Immature natural killer cell (primary cell): Measurements from ENCODE around the gene CPSF6. TPM values are rescaled to one million over a fixed set of nuclear protein-coding genes. Genes with fewer than 3 reads are reported as not detected.
"Not testable (repeated sequence)": the region's sequence is repeated elsewhere in the genome, so short reads cannot be mapped to it uniquely, and the experiment has no call there.

ENCODE experiments used
- DNase-seq, 3 donors: peaks; one replicate each; pipeline ENCODE4 v3.0.0; 2022; ENCODE audit warnings: mixed read lengths in 1 of 3
- H3K27ac Mint-ChIP-seq, 6 donors: one replicate each; pipeline ENCODE4 v1.8.0; 2020; ENCODE audit warnings: mixed read lengths in 6 of 6, mild to moderate bottlenecking in 5 of 6, inconsistent platforms in 4 of 6, moderate library complexity in 3 of 6
- H3K27me3 Mint-ChIP-seq, 3 donors: one replicate each; pipeline ENCODE4 v1.8.0; 2020 to 2021; ENCODE audit warnings: low read depth in 3 of 3, mild to moderate bottlenecking in 3 of 3, mixed read lengths in 3 of 3, moderate library complexity in 3 of 3, inconsistent platforms in 1 of 3
- H3K36me3 Mint-ChIP-seq, 3 donors: one replicate each; pipeline ENCODE4 v1.8.0; 2020; ENCODE audit warnings: mixed read lengths in 3 of 3, inconsistent platforms in 2 of 3, mild to moderate bottlenecking in 2 of 3
- H3K4me1 Mint-ChIP-seq, 2 donors: one replicate each; pipeline ENCODE4 v1.8.0; 2020; ENCODE audit warnings: inconsistent platforms in 2 of 2, mild to moderate bottlenecking in 2 of 2, mixed read lengths in 2 of 2, moderate library complexity in 1 of 2
- H3K4me3 Mint-ChIP-seq, 5 donors: one replicate each; pipeline ENCODE4 v1.8.0; 2020; ENCODE audit warnings: mild to moderate bottlenecking in 5 of 5, mixed read lengths in 5 of 5, inconsistent platforms in 3 of 5, moderate library complexity in 3 of 5
- H3K9me3 Mint-ChIP-seq, 6 donors: one replicate each; pipeline ENCODE4 v1.8.0; 2020; ENCODE audit warnings: mild to moderate bottlenecking in 6 of 6, mixed read lengths in 6 of 6, inconsistent platforms in 4 of 6, moderate library complexity in 3 of 6
- polyA plus RNA-seq, 3 donors: library from polyadenylated mRNA; unstranded; fragments of 300-500 nt; fragmentation: Illumina TruSeq; gene quantifications; one replicate each; pipeline ENCODE4 v1.2.3, GENCODE V29; 2021

The CPSF6 gene
- polyA plus RNA-seq, 3 donors from 2014 or later, result 35.3 to 69.6 (median 49.8) TPM

DNA sequence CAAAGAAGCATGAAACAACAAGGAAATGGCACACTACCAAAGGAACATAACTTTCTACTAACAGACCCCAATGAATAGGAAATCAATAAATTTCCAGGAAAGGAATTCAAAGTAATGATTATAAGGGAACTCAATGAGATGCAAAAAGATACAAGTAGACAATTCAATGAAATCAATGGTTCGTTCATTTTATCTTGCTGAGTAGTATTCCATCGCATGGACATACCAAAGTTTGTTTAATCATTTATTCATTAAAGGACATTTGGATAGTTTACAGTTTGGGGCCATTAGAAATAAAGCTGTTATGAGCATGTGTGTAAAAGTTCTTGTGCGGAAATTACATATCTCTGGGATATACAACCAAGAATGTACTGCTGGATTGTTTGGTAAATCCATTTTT, 73.8 kb downstream of the CPSF6 start:
- H3K4me3 Mint-ChIP-seq, result no peak overlapping the region
- H3K9me3 Mint-ChIP-seq, result no peaks in the 10 kb centered on the region
- DNase-seq, result no peak
- H3K27ac Mint-ChIP-seq, result no peak overlapping the region
- H3K4me1 Mint-ChIP-seq, result no peaks in the 10 kb centered on the region
- no peaks in the 10 kb centered on the region for H3K36me3 Mint-ChIP-seq
- H3K27me3 Mint-ChIP-seq, result peaks cover 0 to 6% (median 3%) of the 10 kb centered on the region in 3 donors

DNA sequence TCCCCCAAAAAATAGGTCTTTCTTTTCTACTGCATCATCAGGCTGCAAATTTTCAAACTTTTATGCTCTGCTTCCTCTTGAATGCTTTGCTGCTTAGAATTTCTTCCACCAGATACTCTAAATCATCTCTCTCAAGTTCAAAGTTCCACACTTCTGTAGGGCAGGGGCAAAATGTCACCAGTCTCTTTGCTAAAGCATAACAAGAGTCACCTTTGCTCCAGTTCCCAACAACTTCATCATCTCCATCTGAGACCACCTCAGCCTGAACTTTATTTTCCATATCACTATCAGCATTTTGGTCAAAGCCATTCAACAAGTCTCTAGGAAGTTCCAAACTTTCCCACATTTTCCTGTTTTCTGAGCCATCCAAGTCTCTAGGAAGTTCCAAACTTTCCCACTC, 77.4 kb downstream of the CPSF6 start:
- H3K36me3 Mint-ChIP-seq, DNase-seq, H3K4me1 Mint-ChIP-seq, H3K9me3 Mint-ChIP-seq, H3K27ac Mint-ChIP-seq, H3K4me3 Mint-ChIP-seq, H3K27me3 Mint-ChIP-seq: not testable (repeated sequence)

DNA sequence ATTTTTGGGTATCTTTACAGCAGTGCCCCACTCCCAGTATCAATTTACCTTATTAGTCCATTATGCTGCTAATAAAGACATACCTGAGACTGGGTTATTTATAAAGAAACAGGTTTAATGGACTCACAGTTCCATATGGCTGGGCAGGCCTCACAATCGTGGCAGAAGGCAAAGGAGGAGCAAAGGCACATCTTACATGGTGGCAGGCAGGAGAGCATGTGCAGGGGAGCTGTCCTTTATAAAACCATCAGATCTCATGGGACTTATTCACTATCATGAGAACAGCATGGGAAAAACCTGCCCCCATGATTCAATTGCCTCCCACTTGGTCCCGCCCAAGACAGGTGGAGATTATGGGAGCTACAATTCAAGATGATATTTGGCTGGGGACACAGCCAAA, 77.9 kb downstream of the CPSF6 start:
- H3K9me3 Mint-ChIP-seq, H3K36me3 Mint-ChIP-seq, H3K27ac Mint-ChIP-seq, DNase-seq, H3K4me3 Mint-ChIP-seq, H3K4me1 Mint-ChIP-seq: not testable (repeated sequence)
- peaks cover 0 to 11% (median 7%) of the 10 kb centered on the region in 3 donors for H3K27me3 Mint-ChIP-seq

DNA sequence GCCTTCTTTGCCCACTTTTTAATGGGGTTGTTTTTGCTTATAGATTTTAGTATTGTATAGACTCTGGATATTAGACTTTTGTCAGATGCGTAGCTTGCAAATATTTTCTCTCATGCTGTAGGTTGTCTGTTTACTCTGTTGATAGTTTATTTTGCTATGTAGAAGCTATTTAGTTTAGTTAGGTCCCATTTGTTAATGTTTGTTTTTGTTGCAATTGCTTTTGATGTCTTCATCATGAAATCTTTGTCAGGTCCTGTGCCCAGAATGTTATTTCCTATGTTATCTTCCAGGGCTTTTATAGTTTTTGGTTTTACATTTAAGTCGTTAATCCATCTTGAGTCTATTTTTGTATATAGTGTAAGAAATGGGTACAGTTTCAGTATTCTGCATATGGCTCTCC, 78.9 kb downstream of the CPSF6 start:
- H3K4me3 Mint-ChIP-seq, result no peak overlapping the region
- peaks cover 0 to 18% (median 7%) of the 10 kb centered on the region in 3 donors for H3K27me3 Mint-ChIP-seq
- no peak for DNase-seq
- H3K36me3 Mint-ChIP-seq, result peaks cover 0 to 4% (median 0%) of the 10 kb centered on the region in 3 donors
- H3K9me3 Mint-ChIP-seq, result no peaks in the 10 kb centered on the region
- no peaks in the 10 kb centered on the region for H3K4me1 Mint-ChIP-seq
- no peak overlapping the region for H3K27ac Mint-ChIP-seq

DNA sequence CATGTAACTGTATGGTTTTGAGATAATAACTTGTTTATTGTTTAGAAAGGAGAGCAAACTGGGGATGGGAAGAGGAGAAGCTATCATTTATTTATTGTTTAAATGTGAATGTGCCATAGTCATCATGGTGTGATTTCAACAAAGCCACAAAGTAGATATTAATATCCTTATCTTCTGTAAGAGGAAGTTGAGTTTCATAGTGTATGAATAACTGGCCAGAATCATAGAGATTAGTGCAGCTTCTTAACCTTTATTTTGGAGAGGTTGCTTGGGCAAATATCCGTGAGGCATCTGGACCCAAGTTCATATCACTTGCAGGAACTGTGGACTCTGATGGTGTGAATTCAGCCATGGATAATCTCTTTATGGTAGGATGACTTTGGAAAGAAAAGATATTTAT, 82.0 kb downstream of the CPSF6 start:
- DNase-seq, result no peak
- H3K27me3 Mint-ChIP-seq, result peaks cover 2 to 21% (median 7%) of the 10 kb centered on the region in 3 donors
- H3K36me3 Mint-ChIP-seq, result peaks cover 0 to 4% (median 0%) of the 10 kb centered on the region in 3 donors
- no peak overlapping the region for H3K27ac Mint-ChIP-seq
- H3K9me3 Mint-ChIP-seq, result no peaks in the 10 kb centered on the region
- H3K4me1 Mint-ChIP-seq, result no peaks in the 10 kb centered on the region
- no peak overlapping the region for H3K4me3 Mint-ChIP-seq

Other genes starting within 250 kb of the CPSF6 start
- gene LYZ, start 108.8 kb downstream of the CPSF6 start, polyA plus RNA-seq, result 100 to 1,000 TPM in 2 of 3 donors, 10 to 100 TPM in 1; 17.8 to 413 (median 351) TPM
- 10 to 100 TPM; 26.6 to 41.8 (median 31.9) TPM for gene YEATS4, start 120.2 kb downstream of the CPSF6 start, polyA plus RNA-seq
- 10 to 100 TPM in 1 of 3 donors, 1 to 10 TPM in 2; 5.6 to 11.2 (median 7.8) TPM for gene FRS2, start 230.8 kb downstream of the CPSF6 start, polyA plus RNA-seq